HEK293 (cell line): ENCODE measurements around the gene PCDHA8.

ENCODE experiments used
- KLF9 ChIP-seq: fragments of 450-650 bp; formaldehyde crosslinking; IDR thresholded peaks from 2 replicates; pipeline ENCODE4 v1.5.1; 2016; ENCODE audit warnings: missing biosample characterization, missing genetic modification characterization, low read depth
- ZNF274 ChIP-seq, 2 experiments: fragments of 200-500 bp in 1 of 2; fragments of 450-650 bp in 1 of 2; sonication (Bioruptor generic) in 1 of 2; formaldehyde crosslinking in 1 of 2; IDR thresholded peaks; 2 replicates each; pipeline versions ENCODE4 v1.5.1 to v1.6.1; 2014 to 2016; ENCODE audit warnings: borderline replicate concordance in 1 of 2, inconsistent platforms in 1 of 2, low read length in 1 of 2, missing biosample characterization in 1 of 2, missing genetic modification characterization in 1 of 2
- ZNF555 ChIP-seq: fragments of 450-650 bp; formaldehyde crosslinking; conservative IDR thresholded peaks from 2 replicates; pipeline ENCODE4 v1.5.1; 2017; ENCODE audit warnings: missing biosample characterization, mild to moderate bottlenecking, missing genetic modification characterization, inconsistent platforms
- ZNF626 ChIP-seq: fragments of 450-650 bp; sonication (Bioruptor Pico); formaldehyde crosslinking; IDR thresholded peaks from 2 replicates; pipeline ENCODE4 v1.5.1; 2018; ENCODE audit warnings: missing biosample characterization, missing genetic modification characterization, inconsistent platforms
- TF ChIP-seq, protein P1 (sequence below): fragments of 450-650 bp; formaldehyde crosslinking; IDR thresholded peaks from 2 replicates; pipeline ENCODE4 v1.5.1; 2016; ENCODE audit warnings: missing biosample characterization, missing genetic modification characterization

DNA sequence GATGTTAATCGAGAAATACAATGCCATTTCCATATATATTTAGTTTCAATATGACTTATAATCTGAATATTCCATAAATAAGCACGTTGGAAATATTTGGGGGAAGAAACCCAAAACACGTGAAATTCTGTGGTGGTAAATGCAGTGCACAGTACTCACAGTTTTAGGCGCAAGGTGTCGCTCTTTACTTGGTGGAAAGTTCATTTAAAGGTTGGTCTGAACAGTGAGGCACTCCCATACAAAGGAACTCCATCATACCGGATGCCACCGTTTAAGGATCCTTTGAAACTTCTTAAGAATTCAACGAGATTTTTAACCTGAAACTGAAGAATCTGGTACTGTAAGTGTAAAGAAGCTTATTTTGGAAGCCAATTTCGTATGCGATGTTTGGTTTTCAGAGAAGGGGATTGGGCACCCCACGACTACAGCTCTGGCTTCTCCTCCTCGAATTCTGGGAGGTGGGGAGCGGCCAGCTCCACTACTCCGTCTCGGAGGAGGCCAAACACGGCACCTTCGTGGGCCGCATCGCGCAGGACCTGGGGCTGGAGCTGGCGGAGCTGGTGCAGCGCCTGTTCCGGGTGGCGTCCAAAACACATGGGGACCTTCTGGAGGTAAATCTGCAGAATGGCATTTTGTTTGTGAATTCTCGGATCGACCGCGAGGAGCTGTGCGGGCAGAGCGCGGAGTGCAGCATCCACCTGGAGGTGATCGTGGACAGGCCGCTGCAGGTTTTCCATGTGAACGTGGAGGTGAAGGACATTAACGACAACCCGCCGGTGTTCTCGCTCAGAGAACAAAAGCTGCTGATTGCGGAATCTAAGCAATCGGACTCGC is 28.0 kb downstream of the PCDHA8 start, which contains the start of gene PCDHA11:
- TF ChIP-seq, protein P1, sequence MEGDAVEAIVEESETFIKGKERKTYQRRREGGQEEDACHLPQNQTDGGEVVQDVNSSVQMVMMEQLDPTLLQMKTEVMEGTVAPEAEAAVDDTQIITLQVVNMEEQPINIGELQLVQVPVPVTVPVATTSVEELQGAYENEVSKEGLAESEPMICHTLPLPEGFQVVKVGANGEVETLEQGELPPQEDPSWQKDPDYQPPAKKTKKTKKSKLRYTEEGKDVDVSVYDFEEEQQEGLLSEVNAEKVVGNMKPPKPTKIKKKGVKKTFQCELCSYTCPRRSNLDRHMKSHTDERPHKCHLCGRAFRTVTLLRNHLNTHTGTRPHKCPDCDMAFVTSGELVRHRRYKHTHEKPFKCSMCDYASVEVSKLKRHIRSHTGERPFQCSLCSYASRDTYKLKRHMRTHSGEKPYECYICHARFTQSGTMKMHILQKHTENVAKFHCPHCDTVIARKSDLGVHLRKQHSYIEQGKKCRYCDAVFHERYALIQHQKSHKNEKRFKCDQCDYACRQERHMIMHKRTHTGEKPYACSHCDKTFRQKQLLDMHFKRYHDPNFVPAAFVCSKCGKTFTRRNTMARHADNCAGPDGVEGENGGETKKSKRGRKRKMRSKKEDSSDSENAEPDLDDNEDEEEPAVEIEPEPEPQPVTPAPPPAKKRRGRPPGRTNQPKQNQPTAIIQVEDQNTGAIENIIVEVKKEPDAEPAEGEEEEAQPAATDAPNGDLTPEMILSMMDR: no peak
- TF ChIP-seq ZNF626 (tag by site-specific recombination) (no peak), ZNF274 (IDR thresholded peaks at IDR 0.05; ENCODE audit: low read length) (no peak), ZNF274 (tag by site-specific recombination; IDR thresholded peaks at IDR 0.05; ENCODE audit: borderline replicate concordance) (no peak), ZNF555 (tag by site-specific recombination) (no peak), KLF9 (tag by site-specific recombination) (no peak)
